K562 treated with DMSO at 1 percent for 4 hours (cell line): Measurements from ENCODE around the gene CDH16. TPM values are rescaled to one million over a fixed set of nuclear protein-coding genes. Genes with fewer than 3 reads are reported as not detected.

Source experiments
- total RNA-seq: library from RNA; unstranded; fragments of 300-600 nt; gene quantifications from 2 replicates; pipeline ENCODE4 v1.2.3, GENCODE V29; 2022; ENCODE audit not compliant: insufficient read depth

CDH16 gene
- total RNA-seq, result not detected in 2 replicates

GRCh38 chr16:66918803-66919568 is at the start of gene CDH16:
Gene CDH16 (minus strand): TSS chr16:66918885. CDS start chr16:66918065, 820 bp downstream.

DNA sequence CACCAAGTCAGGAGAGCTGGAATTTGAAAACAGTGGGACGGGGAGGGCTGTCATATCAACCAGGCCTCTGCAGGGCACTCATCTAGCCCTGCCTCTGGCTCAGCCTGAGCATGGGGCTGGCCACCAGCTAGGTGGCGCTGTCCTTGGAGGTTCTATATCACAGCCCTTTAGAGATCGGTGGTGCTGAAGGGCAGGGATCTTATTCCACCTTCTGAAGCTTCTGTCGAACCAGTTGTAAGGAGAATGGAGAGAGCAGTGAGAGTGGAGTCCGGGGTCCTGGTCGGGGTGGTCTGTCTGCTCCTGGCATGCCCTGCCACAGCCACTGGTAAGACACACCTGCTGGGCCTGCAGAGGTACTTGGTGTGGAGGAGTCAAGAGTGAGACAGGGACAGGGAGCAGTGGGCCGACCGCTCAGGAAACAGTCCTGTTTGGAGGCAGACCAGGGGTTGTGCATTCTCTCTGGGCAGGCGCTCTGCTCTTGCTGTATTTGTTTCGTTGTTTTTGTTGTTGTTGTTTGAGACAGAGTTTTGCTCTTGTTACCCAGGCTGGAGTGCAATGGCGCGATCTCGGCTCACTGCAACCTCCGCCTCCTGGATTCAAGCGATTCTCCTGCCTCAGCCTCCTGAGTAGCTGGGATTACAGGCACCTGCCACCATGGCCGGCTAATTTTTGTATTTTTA is 42.5 kb upstream of the CDH16 start, which contains the start of gene CES3:
TSS of gene CES3 (plus strand) at position 202 of the 680 bp plus-strand sequence. CDS start at position 244, 42 bp downstream.

DNA sequence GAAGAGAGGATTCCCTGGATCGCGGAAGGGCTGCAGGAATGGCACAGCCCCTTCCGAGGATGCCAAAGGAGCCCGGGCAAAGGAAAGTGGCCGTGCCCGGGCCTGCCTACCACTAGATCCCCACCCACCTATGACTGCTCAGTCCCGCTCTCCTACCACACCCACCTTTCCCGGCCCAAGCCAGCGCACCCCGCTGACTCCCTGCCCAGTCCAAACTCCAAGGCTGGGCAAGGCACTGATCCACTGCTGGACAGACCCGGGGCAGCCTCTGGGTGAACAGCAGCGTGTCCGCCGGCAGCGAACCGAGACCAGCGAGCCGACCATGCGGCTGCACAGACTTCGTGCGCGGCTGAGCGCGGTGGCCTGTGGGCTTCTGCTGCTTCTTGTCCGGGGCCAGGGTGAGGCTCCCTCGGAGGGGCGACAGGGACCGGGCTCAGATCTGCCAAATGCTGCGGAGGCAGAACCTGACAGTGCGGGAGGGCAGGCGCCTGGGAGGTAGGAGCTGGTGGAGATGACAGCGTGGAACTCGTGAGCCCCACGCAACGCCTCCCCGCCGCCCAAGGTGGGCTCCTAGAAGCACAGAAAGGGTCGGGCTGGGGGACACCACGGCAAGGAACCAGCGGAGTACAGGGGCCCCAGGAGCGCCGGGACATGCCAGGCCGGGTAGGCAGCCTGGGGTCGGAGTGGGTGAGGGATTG is 16.8 kb upstream of the CDH16 start, which contains the start of gene CES2:
TSS of gene CES2 (plus strand) at position 203 of the 698 bp plus-strand sequence. CDS start at position 323, 120 bp downstream.

GRCh38 chr16:66934138-66934838 is 15.6 kb upstream of the CDH16 start, which contains the start of gene CIAO2B:
Gene CIAO2B (minus strand): TSS chr16:66934402. CDS start chr16:66934364, 38 bp downstream.

DNA sequence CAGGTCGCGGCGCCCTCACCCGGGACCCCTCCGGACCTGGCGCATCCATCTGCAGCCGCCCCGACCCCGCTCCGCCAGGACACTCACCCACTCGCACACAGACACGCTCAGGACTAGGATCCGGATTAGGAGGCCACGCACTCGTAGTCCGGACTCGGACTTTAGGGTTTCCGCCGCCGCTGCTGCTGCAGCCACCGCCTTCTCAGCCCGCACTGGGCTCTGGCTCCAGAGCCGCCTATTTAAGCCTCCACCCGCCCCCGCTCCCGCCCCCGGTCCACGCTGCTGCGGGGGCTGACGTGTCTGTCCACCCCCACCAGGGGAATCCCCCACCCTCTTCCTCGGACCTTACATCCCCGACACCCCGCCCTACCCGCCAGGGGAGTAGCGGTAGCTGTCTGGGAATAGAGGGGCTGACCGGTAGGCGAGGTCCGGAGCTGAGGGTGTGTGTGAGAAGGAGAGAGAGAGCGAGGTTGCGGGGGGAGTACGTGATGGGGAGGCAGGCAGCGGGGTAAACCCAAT is 6.7 kb upstream of the CDH16 start, which contains the start of gene RRAD:
TSS of gene RRAD (minus strand) at position 214 of the 519 bp plus-strand sequence. CDS start 356 bp downstream, outside the sequence.

GRCh38 chr16:66880288-66881013 is 38.2 kb downstream of the CDH16 start, which contains the start of gene PDP2:
Gene PDP2 (plus strand): TSS chr16:66880515. CDS start chr16:66884285, 3,770 bp downstream.

Other genes starting within 250 kb of the CDH16 start
- gene CMTM4, start 222.1 kb downstream of the CDH16 start, total RNA-seq, result 17.1 and 21.0 TPM in 2 replicates
- gene DYNC1LI2, start 167.3 kb downstream of the CDH16 start, total RNA-seq, result 31.9 and 35.6 TPM in 2 replicates
- not detected in 2 replicates for gene TERB1, start 117.3 kb downstream of the CDH16 start, total RNA-seq
- 62.5 and 65.2 TPM in 2 replicates for gene NAE1, start 87.9 kb downstream of the CDH16 start, total RNA-seq
- not detected in 2 replicates for gene CA7, start 74.5 kb downstream of the CDH16 start, total RNA-seq
- gene PDP2, start 38.4 kb downstream of the CDH16 start, total RNA-seq, result 3.9 and 7.4 TPM in 2 replicates
- gene RRAD, start 6.7 kb upstream of the CDH16 start, total RNA-seq, result 2.4 and 5.3 TPM in 2 replicates
- 224 and 237 TPM in 2 replicates for gene CIAO2B, start 15.5 kb upstream of the CDH16 start, total RNA-seq
- 22.1 TPM in 2 replicates for gene CES2, start 16.6 kb upstream of the CDH16 start, total RNA-seq
- gene CES3, start 42.4 kb upstream of the CDH16 start, total RNA-seq, result 0.93 TPM in 1 of 2 replicates, not detected in the other
- gene CES4A, start 69.7 kb upstream of the CDH16 start, total RNA-seq, result not detected in 2 replicates
- gene CBFB, start 110.3 kb upstream of the CDH16 start, total RNA-seq, result 34.7 and 44.2 TPM in 2 replicates
- 9.2 and 13.9 TPM in 2 replicates for gene PHAF1, start 191.1 kb upstream of the CDH16 start, total RNA-seq
- 3.7 and 5.6 TPM in 2 replicates for gene B3GNT9, start 232.1 kb upstream of the CDH16 start, total RNA-seq
- 28.0 and 33.7 TPM in 2 replicates for gene TRADD, start 241.0 kb upstream of the CDH16 start, total RNA-seq
- 9.0 and 16.6 TPM in 2 replicates for gene FBXL8, start 241.1 kb upstream of the CDH16 start, total RNA-seq
- 14.8 and 26.3 TPM in 2 replicates for gene HSF4, start 245.9 kb upstream of the CDH16 start, total RNA-seq